Stimulated activated memory B cell treated with anti-CD40 and anti-IgM and Interleukin-4, amounts not matched to agents 10 μg/mL and 1 μg/mL and 100 μg/mL, for 72 hours (primary cell): ENCODE measurements around the gene CD27.
A peak's percentile ranks its signal among the peaks of the same experiment; 100 is the strongest.

Experiments
- ATAC-seq: fragments of 150-1000 bp; cut with Tn5 transposase; 2 replicates; pipeline ENCODE4 v1.10.0; 2021
- H3K27ac Mint-ChIP-seq: one replicate; pipeline ENCODE4 v1.8.0; 2022; ENCODE audit warnings: mild to moderate bottlenecking, mixed read lengths
- H3K27me3 Mint-ChIP-seq: one replicate; pipeline ENCODE4 v1.8.0; 2022; ENCODE audit warnings: mixed read lengths
- H3K36me3 Mint-ChIP-seq: one replicate; pipeline ENCODE4 v1.8.0; 2022; ENCODE audit warnings: mixed read lengths
- H3K4me1 Mint-ChIP-seq: one replicate; pipeline ENCODE4 v1.8.0; 2022; ENCODE audit warnings: mixed read lengths
- H3K4me3 Mint-ChIP-seq: one replicate; pipeline ENCODE4 v1.8.0; 2022; ENCODE audit warnings: mild to moderate bottlenecking, moderate library complexity, mixed read lengths
- H3K9me3 Mint-ChIP-seq: one replicate; pipeline ENCODE4 v1.8.0; 2022; ENCODE audit warnings: mixed read lengths

Gene CD27

GRCh38 chr12:6450091-6450868, 5.5 kb downstream of the CD27 start:
- Mint-ChIP-seq H3K9me3 (no peaks in the 10 kb centered on the region), H3K4me3 (peak overlapping the region; percentile 97), H3K27ac (peak overlapping the region; percentile 83), H3K27me3 (no peaks in the 10 kb centered on the region), H3K4me1 (peaks cover 65% of the 10 kb centered on the region), H3K36me3 (peaks cover 69% of the 10 kb centered on the region)
- no peak for ATAC-seq

- peaks cover 66% of the 10 kb centered on the region for H3K36me3 Mint-ChIP-seq
- H3K27me3 Mint-ChIP-seq, result no peaks in the 10 kb centered on the region
- peak overlapping the region; percentile 97 for H3K4me3 Mint-ChIP-seq
- H3K27ac Mint-ChIP-seq, result peak overlapping the region; percentile 83
- H3K4me1 Mint-ChIP-seq, result peaks cover 67% of the 10 kb centered on the region
- no peak for ATAC-seq
- H3K9me3 Mint-ChIP-seq, result no peaks in the 10 kb centered on the region
Measured at GRCh38 chr12:6450869-6451347, 6.2 kb downstream of the CD27 start.

- H3K27ac Mint-ChIP-seq, result peak within 1 kb of the TSS; percentile 83
- peaks cover 68% of the 10 kb centered on the region for H3K4me1 Mint-ChIP-seq
- no peaks in the 10 kb centered on the region for H3K27me3 Mint-ChIP-seq
- H3K9me3 Mint-ChIP-seq, result no peaks in the 10 kb centered on the region
- peaks cover 67% of the 10 kb centered on the region for H3K36me3 Mint-ChIP-seq
- H3K4me3 Mint-ChIP-seq, result peak within 1 kb of the TSS; percentile 97
- peak; percentile 92 for ATAC-seq
Measured at GRCh38 chr12:6451348-6452244, 6.8 kb downstream of the CD27 start, which contains the start of gene TAPBPL. Gene TAPBPL (plus strand): TSS chr12:6452042. CDS start chr12:6452249, 207 bp downstream.

GRCh38 chr12:6452245-6452943, 7.6 kb downstream of the CD27 start:
- no peaks in the 10 kb centered on the region for H3K27me3 Mint-ChIP-seq
- H3K4me1 Mint-ChIP-seq, result peaks cover 68% of the 10 kb centered on the region

GRCh38 chr12:6452944-6453630, 8.3 kb downstream of the CD27 start:
- Mint-ChIP-seq H3K27ac (peak overlapping the region; percentile 83), H3K9me3 (no peaks in the 10 kb centered on the region), H3K4me1 (peaks cover 64% of the 10 kb centered on the region), H3K27me3 (no peaks in the 10 kb centered on the region), H3K36me3 (peaks cover 65% of the 10 kb centered on the region), H3K4me3 (peak overlapping the region; percentile 97)
- no peak for ATAC-seq

More at GRCh38 chr12:6452245-6452943, 7.6 kb downstream of the CD27 start:
- H3K27ac Mint-ChIP-seq, result peak overlapping the region; percentile 83
- peaks cover 66% of the 10 kb centered on the region for H3K36me3 Mint-ChIP-seq
- H3K4me3 Mint-ChIP-seq, result peak overlapping the region; percentile 97
- H3K9me3 Mint-ChIP-seq, result no peaks in the 10 kb centered on the region
- ATAC-seq, result peak; percentile 17

GRCh38 chr12:6457220-6457945, 12.6 kb downstream of the CD27 start:
- Mint-ChIP-seq H3K4me1 (peaks cover 74% of the 10 kb centered on the region), H3K4me3 (peak overlapping the region; percentile 11), H3K9me3 (no peaks in the 10 kb centered on the region), H3K27me3 (no peaks in the 10 kb centered on the region), H3K27ac (peak overlapping the region; percentile 79), H3K36me3 (peaks cover 85% of the 10 kb centered on the region)
- no peak for ATAC-seq

GRCh38 chr12:6458281-6459003, 13.7 kb downstream of the CD27 start:
- Mint-ChIP-seq H3K27me3 (no peaks in the 10 kb centered on the region), H3K9me3 (no peaks in the 10 kb centered on the region), H3K36me3 (peaks cover 85% of the 10 kb centered on the region), H3K4me1 (peaks cover 74% of the 10 kb centered on the region), H3K4me3 (peak overlapping the region; percentile 8), H3K27ac (peak overlapping the region; percentile 79)
- ATAC-seq, result no peak

GRCh38 chr12:6459004-6459337, 14.2 kb downstream of the CD27 start:
- no peak for ATAC-seq
- Mint-ChIP-seq H3K4me1 (peaks cover 75% of the 10 kb centered on the region), H3K27me3 (no peaks in the 10 kb centered on the region), H3K9me3 (no peaks in the 10 kb centered on the region), H3K27ac (peak overlapping the region; percentile 79), H3K36me3 (peaks cover 85% of the 10 kb centered on the region), H3K4me3 (no peak overlapping the region)

GRCh38 chr12:6460751-6461371, 16.1 kb downstream of the CD27 start:
- H3K4me3 Mint-ChIP-seq, result peak overlapping the region; percentile 34
- peaks cover 87% of the 10 kb centered on the region for H3K36me3 Mint-ChIP-seq
- H3K4me1 Mint-ChIP-seq, result peaks cover 89% of the 10 kb centered on the region
- no peaks in the 10 kb centered on the region for H3K9me3 Mint-ChIP-seq
- peak overlapping the region; percentile 94 for H3K27ac Mint-ChIP-seq
- no peaks in the 10 kb centered on the region for H3K27me3 Mint-ChIP-seq
- peak; percentile 1 for ATAC-seq

- H3K27ac Mint-ChIP-seq, result peak overlapping the region; percentile 94
- no peaks in the 10 kb centered on the region for H3K9me3 Mint-ChIP-seq
- H3K36me3 Mint-ChIP-seq, result peaks cover 91% of the 10 kb centered on the region
- ATAC-seq, result peak; percentile 98
- no peaks in the 10 kb centered on the region for H3K27me3 Mint-ChIP-seq
- peak overlapping the region; percentile 55 for H3K4me3 Mint-ChIP-seq
- H3K4me1 Mint-ChIP-seq, result peaks cover 90% of the 10 kb centered on the region
Measured at GRCh38 chr12:6461401-6462233, 16.9 kb downstream of the CD27 start.

- peak overlapping the region; percentile 55 for H3K4me3 Mint-ChIP-seq
- H3K36me3 Mint-ChIP-seq, result peaks cover 91% of the 10 kb centered on the region
- peaks cover 4% of the 10 kb centered on the region for H3K9me3 Mint-ChIP-seq
- no peaks in the 10 kb centered on the region for H3K27me3 Mint-ChIP-seq
- H3K4me1 Mint-ChIP-seq, result peaks cover 90% of the 10 kb centered on the region
- ATAC-seq, result peak; percentile 35
- H3K27ac Mint-ChIP-seq, result peak overlapping the region; percentile 94
Measured at GRCh38 chr12:6462234-6462995, 17.7 kb downstream of the CD27 start.

- Mint-ChIP-seq H3K9me3 (peaks cover 4% of the 10 kb centered on the region), H3K27ac (peak overlapping the region; percentile 94), H3K36me3 (peaks cover 92% of the 10 kb centered on the region), H3K4me3 (peak overlapping the region; percentile 10), H3K27me3 (no peaks in the 10 kb centered on the region), H3K4me1 (peaks cover 94% of the 10 kb centered on the region)
- no peak for ATAC-seq
Measured at GRCh38 chr12:6463216-6463615, 18.5 kb downstream of the CD27 start.
